GM19239 (cell line): Measurements from ENCODE around the gene CAPN15.
"Not testable (repeated sequence)": the region's sequence is repeated elsewhere in the genome, so short reads cannot be mapped to it uniquely, and the experiment has no call there.

ENCODE experiments used
- DNase-seq: peaks from one replicate; pipeline ENCODE4 v3.0.0; 2011; ENCODE audit warnings: low spot score; ENCODE audit not compliant: insufficient read length
- FAIRE-seq: peaks from 2 replicates; lab custom pipeline; 2011; peaks lifted over from hg19 to GRCh38; lab: Jason Lieb, UNC

CAPN15 gene

GRCh38 chr16:588889-589657, 61.6 kb downstream of the CAPN15 start:
- peak; percentile 88 for DNase-seq
- FAIRE-seq, result no peak

GRCh38 chr16:589658-590187, 62.2 kb downstream of the CAPN15 start, which contains the start of gene RAB40C:
Gene RAB40C (plus strand): TSS chr16:590066. CDS start chr16:590292, 226 bp downstream.
- DNase-seq (peak; percentile 99), FAIRE-seq (peak; percentile 90)

- no peak for DNase-seq
- no peak for FAIRE-seq
Measured at GRCh38 chr16:590188-590814, 62.8 kb downstream of the CAPN15 start.

GRCh38 chr16:590815-591200, 63.3 kb downstream of the CAPN15 start:
- no peak for DNase-seq
- no peak for FAIRE-seq

- no peak for DNase-seq
- FAIRE-seq, result no peak
Measured at GRCh38 chr16:591231-591630, 63.7 kb downstream of the CAPN15 start.

GRCh38 chr16:591892-592517, 64.5 kb downstream of the CAPN15 start:
- no peak for FAIRE-seq

GRCh38 chr16:592518-593306, 65.2 kb downstream of the CAPN15 start:
- DNase-seq (no peak), FAIRE-seq (no peak)

More at GRCh38 chr16:591892-592517, 64.5 kb downstream of the CAPN15 start:
- no peak for DNase-seq

- FAIRE-seq (no peak), DNase-seq (no peak)
Measured at GRCh38 chr16:593406-593805, 65.9 kb downstream of the CAPN15 start.

GRCh38 chr16:593807-594206, 66.3 kb downstream of the CAPN15 start:
- FAIRE-seq, result no peak
- DNase-seq, result no peak

GRCh38 chr16:595094-595528, 67.6 kb downstream of the CAPN15 start:
- FAIRE-seq, result no peak
- DNase-seq, result no peak

- DNase-seq, result no peak
- FAIRE-seq, result no peak
Measured at GRCh38 chr16:595942-596735, 68.6 kb downstream of the CAPN15 start.

GRCh38 chr16:596736-597060, 69.2 kb downstream of the CAPN15 start:
- DNase-seq (no peak), FAIRE-seq (no peak)

- FAIRE-seq, DNase-seq: not testable (repeated sequence)
Measured at GRCh38 chr16:597655-598054, 70.1 kb downstream of the CAPN15 start.

GRCh38 chr16:598823-599739, 71.6 kb downstream of the CAPN15 start:
- no peak for FAIRE-seq
- no peak for DNase-seq

GRCh38 chr16:600781-601180, 73.3 kb downstream of the CAPN15 start:
- DNase-seq, result no peak
- no peak for FAIRE-seq

- DNase-seq (no peak), FAIRE-seq (peak; percentile 47)
Measured at GRCh38 chr16:603933-604332, 76.4 kb downstream of the CAPN15 start.
